ENCODE measurements around the gene NOX3.
A peak's percentile ranks its signal among the peaks of the same experiment; 100 is the strongest.

Gene NOX3

GRCh38 chr6:155377061-155377460 is 78.6 kb downstream of the NOX3 start:
- TF ChIP-seq ISL1 (CRISPR knock-in tag; IDR thresholded peaks at IDR 0.05) (no peak), PPARA (CRISPR knock-in tag; IDR thresholded peaks at IDR 0.05; ENCODE audit: borderline replicate concordance) (no peak), CREB5 (CRISPR knock-in tag; IDR thresholded peaks at IDR 0.05; ENCODE audit: low read depth) (no peak), ZNF8 (CRISPR knock-in tag; IDR thresholded peaks at IDR 0.05) (no peak), ESRRG (CRISPR knock-in tag; IDR thresholded peaks at IDR 0.05) (no peak), ZNF565 (CRISPR knock-in tag; conservative IDR thresholded peaks at IDR 0.05; ENCODE audit: low read depth) (no peak), BACH2 (CRISPR knock-in tag; IDR thresholded peaks at IDR 0.05; ENCODE audit: borderline replicate concordance) (no peak), ARNTL (CRISPR knock-in tag; IDR thresholded peaks at IDR 0.05; ENCODE audit: borderline replicate concordance, low read depth) (no peak), SNAI2 (CRISPR knock-in tag; IDR thresholded peaks at IDR 0.05) (no peak)

GRCh38 chr6:155375801-155376200 is 79.8 kb downstream of the NOX3 start:
- no peak for ATAC-seq
- TF ChIP-seq TSHZ2 (CRISPR knock-in tag; IDR thresholded peaks at IDR 0.05) (no peak), CSRNP3 (CRISPR knock-in tag; IDR thresholded peaks at IDR 0.05) (no peak), ZNF565 (CRISPR knock-in tag; conservative IDR thresholded peaks at IDR 0.05; ENCODE audit: low read depth) (no peak), TOX (CRISPR knock-in tag; IDR thresholded peaks at IDR 0.05; ENCODE audit: borderline replicate concordance) (no peak), OSR1 (CRISPR knock-in tag; IDR thresholded peaks at IDR 0.05) (no peak), ZFP30 (CRISPR knock-in tag; IDR thresholded peaks at IDR 0.05) (no peak), PPARA (CRISPR knock-in tag; IDR thresholded peaks at IDR 0.05; ENCODE audit: borderline replicate concordance) (no peak), SNAI2 (CRISPR knock-in tag; IDR thresholded peaks at IDR 0.05) (no peak), ZC3H10 (CRISPR knock-in tag; IDR thresholded peaks at IDR 0.05) (no peak), ESRRG (CRISPR knock-in tag; IDR thresholded peaks at IDR 0.05) (no peak), ZNF8 (CRISPR knock-in tag; IDR thresholded peaks at IDR 0.05) (no peak)

More at GRCh38 chr6:155377061-155377460, 78.6 kb downstream of the NOX3 start:
- ATAC-seq: peak; percentile 80

GRCh38 chr6:155374681-155375080 is 81.0 kb downstream of the NOX3 start:
- TF ChIP-seq PPARA (CRISPR knock-in tag; IDR thresholded peaks at IDR 0.05; ENCODE audit: borderline replicate concordance) (no peak), BACH2 (CRISPR knock-in tag; IDR thresholded peaks at IDR 0.05; ENCODE audit: borderline replicate concordance) (no peak), CREB5 (CRISPR knock-in tag; IDR thresholded peaks at IDR 0.05; ENCODE audit: low read depth) (no peak), ZNF70 (CRISPR knock-in tag; IDR thresholded peaks at IDR 0.05) (no peak), RARB (CRISPR knock-in tag; IDR thresholded peaks at IDR 0.05) (no peak), CSRNP3 (CRISPR knock-in tag; IDR thresholded peaks at IDR 0.05) (no peak), ESRRG (CRISPR knock-in tag; IDR thresholded peaks at IDR 0.05) (no peak), TSHZ2 (CRISPR knock-in tag; IDR thresholded peaks at IDR 0.05) (no peak), TCF4 (CRISPR knock-in tag; IDR thresholded peaks at IDR 0.05; ENCODE audit: borderline replicate concordance) (no peak), OSR1 (CRISPR knock-in tag; IDR thresholded peaks at IDR 0.05) (no peak), ZFP3 (CRISPR knock-in tag; IDR thresholded peaks at IDR 0.05) (no peak), ZC3H10 (CRISPR knock-in tag; IDR thresholded peaks at IDR 0.05) (no peak)
- ATAC-seq: no peak

Data from SK-N-SH treated with all-trans-retinoic acid at 6 μM for 48 hours (cell line).